ENCODE data around the gene HTRA3.

GRCh38 chr4:8231551-8232049 lies 38.0 kb upstream of the HTRA3 start:
- TF ChIP-seq CTCF (conservative IDR thresholded peaks at IDR 0.05; ENCODE audit: low read length) (no peak), EZH2phosphoT487 (IDR thresholded peaks at IDR 0.05; ENCODE audit: borderline replicate concordance, low read depth, low read length) (no peak)
